ENCODE data around the gene HSPB2.

HSPB2 gene

DNA sequence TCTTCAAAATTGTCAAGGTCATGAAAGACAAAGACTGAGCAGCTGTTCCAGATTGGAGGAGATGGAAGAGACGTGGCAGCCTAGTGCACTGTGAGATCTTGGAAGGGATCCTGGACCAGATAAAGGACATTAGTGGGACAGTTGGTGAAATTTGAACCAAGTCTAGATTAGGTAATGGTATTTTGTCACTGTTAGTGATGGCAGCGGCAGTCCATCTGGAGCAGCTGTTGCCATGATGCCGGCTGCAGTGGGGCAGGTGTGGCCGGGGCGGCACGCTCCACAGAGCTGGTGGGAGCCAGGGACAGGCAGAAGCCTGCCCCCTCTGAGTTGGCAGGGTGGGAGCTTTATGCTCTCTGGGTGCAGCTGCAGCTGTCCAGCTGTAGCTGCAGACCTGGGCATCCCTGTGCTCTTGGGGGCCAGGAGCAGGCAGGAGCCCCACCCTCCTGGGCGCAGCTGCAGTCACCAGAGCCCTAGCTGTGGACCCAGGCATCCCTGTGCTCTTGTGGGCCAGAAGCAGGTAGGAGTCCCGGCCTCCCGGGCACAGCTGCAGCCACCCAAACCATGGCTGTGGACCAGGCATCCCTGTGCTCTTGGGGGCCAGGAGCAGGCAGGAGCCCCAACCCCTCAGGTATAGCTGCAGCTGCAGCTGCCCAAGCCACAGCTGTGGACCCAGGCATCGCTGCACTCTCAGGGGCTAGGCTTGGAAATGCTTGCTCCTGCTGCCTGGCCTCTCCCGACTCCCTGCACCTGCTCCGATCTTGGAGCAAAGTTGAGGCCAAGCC, 45.3 kb downstream of the HSPB2 start:
- Histone ChIP-seq H3K4me1 (no peaks in the 10 kb centered on the region), H3K27me3 (no peaks in the 10 kb centered on the region), H3K36me3 (0 out of 2 replicates have a peak, but pooled peaks cover 6% of the 10 kb centered on the region), H3K4me3 (ENCODE audit: low read depth, low read length) (no peak overlapping the region), H3K9me3 (no peaks in the 10 kb centered on the region)
- DNase-seq = peak; percentile 49
- TF ChIP-seq, protein P1, sequence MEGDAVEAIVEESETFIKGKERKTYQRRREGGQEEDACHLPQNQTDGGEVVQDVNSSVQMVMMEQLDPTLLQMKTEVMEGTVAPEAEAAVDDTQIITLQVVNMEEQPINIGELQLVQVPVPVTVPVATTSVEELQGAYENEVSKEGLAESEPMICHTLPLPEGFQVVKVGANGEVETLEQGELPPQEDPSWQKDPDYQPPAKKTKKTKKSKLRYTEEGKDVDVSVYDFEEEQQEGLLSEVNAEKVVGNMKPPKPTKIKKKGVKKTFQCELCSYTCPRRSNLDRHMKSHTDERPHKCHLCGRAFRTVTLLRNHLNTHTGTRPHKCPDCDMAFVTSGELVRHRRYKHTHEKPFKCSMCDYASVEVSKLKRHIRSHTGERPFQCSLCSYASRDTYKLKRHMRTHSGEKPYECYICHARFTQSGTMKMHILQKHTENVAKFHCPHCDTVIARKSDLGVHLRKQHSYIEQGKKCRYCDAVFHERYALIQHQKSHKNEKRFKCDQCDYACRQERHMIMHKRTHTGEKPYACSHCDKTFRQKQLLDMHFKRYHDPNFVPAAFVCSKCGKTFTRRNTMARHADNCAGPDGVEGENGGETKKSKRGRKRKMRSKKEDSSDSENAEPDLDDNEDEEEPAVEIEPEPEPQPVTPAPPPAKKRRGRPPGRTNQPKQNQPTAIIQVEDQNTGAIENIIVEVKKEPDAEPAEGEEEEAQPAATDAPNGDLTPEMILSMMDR (IDR thresholded peaks at IDR 0.05; ENCODE audit: low read depth, low read length) = no peak

DNA sequence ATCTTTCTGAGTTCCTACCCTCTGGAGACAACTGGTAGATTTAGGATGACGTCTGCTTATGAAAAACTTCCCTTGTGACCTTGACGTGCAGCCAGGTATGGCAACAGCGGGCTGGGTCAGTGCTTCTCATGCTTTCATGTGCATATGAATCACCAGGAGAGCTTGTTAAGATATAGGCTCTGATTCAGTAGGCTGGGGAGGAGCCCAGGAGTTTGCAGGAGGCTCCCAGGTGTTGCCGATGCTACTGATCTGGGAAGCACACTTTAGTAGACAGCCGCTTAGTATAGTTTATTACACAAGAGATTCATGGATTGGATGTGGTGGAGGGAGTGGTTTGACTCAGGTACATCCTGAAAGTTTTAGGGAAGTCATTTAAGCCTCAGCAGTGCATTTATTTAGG, 48.4 kb downstream of the HSPB2 start:
- H3K9me3 ChIP-seq = no peaks in the 10 kb centered on the region
- no peaks in the 10 kb centered on the region for H3K27me3 ChIP-seq
- no peak overlapping the region for H3K4me3 ChIP-seq (ENCODE audit: low read depth, low read length)
- 0 out of 2 replicates have a peak, but pooled peaks cover 6% of the 10 kb centered on the region for H3K36me3 ChIP-seq
- TF ChIP-seq, protein P1 (IDR thresholded peaks at IDR 0.05; ENCODE audit: low read depth, low read length) = no peak
- H3K4me1 ChIP-seq = no peaks in the 10 kb centered on the region
- no peak for DNase-seq

DNA sequence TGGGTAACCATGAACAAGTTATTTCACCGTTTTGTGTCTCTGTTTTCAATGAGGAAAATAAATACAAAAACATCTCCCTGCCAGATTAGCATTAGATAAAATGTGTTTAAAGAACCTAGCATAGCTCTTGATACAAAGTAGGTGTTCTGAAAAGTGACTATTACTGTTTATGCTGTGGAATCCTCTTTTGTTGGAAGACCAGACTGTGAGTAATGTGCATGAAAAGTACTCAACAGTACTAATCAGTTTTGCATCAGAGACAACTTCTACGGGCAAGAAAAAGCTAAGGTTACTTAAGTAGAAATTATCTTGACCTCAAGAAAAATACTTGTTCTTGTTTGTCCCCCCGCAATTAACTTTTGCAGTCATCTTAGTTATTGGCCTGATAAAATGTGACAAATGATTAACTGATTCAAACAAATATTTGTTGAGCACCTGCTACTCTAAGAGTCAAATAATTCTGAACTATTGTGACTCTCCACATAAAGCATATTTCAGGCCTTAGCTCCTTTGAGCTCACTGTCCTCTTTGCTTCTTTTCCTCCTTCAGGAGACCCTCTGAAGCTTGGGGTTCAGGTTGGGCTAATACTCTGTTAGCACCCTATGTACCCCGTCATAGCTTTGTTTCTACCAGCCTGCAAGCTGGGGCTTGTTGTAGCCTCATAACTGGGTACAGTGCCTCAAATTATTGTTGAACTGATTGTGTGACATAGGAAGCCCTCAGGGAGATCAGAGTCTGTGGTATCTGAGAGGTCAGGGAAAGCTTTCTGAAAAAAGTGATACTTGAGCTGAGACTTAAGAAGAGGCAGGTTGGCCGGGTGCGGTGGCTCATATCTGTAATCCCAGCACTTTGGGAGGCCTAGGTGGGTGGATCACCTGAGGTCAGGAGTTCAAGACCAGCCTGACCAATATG, 49.1 kb downstream of the HSPB2 start:
- H3K27me3 ChIP-seq = no peaks in the 10 kb centered on the region
- no peak for DNase-seq
- H3K36me3 ChIP-seq = 0 out of 2 replicates have a peak, but pooled peaks cover 6% of the 10 kb centered on the region
- no peaks in the 10 kb centered on the region for H3K9me3 ChIP-seq
- no peak overlapping the region for H3K4me3 ChIP-seq (ENCODE audit: low read depth, low read length)
- no peaks in the 10 kb centered on the region for H3K4me1 ChIP-seq
- TF ChIP-seq, protein P1 (IDR thresholded peaks at IDR 0.05; ENCODE audit: low read depth, low read length) = no peak
